K562 (cell line): Measurements from ENCODE around the gene TRAF3IP3. TPM values are rescaled to one million over a fixed set of nuclear protein-coding genes. Genes with fewer than 3 reads are reported as not detected.
A peak's percentile ranks its signal among the peaks of the same experiment; 100 is the strongest.

Experiments used
- CREB1 ChIP-seq, 2 experiments: sonication (generic) in 1 of 2; formaldehyde crosslinking in 1 of 2; IDR thresholded peaks; 2 replicates each; pipeline versions ENCODE4 v1.6.1 to v1.8.0; 2012 to 2022; ENCODE audit warnings: inconsistent platforms in 1 of 2, mild to moderate bottlenecking in 1 of 2, missing genetic modification reagents in 1 of 2, moderate library complexity in 1 of 2
- GTF2A2 ChIP-seq: IDR thresholded peaks from 2 replicates; pipeline ENCODE4 v1.6.1; 2016; ENCODE audit warnings: mild to moderate bottlenecking, missing genetic modification characterization, missing compliant biosample characterization
- L3MBTL2 ChIP-seq: fragments of 450-650 bp; IDR thresholded peaks from 2 replicates; pipeline ENCODE4 v1.6.1; 2016; ENCODE audit warnings: mild to moderate bottlenecking, moderate library complexity
- MEIS2 ChIP-seq: fragments of 450-650 bp; IDR thresholded peaks from 2 replicates; pipeline ENCODE4 v1.6.1; 2014; ENCODE audit warnings: mild to moderate bottlenecking; ENCODE audit not compliant: partially characterized antibody
- MIER1 ChIP-seq: fragments of 450-650 bp; IDR thresholded peaks from 2 replicates; pipeline ENCODE4 v1.6.1; 2016; ENCODE audit warnings: antibody characterized with exemption, mild to moderate bottlenecking, low read depth
- MTF1 ChIP-seq: fragments of 250-450 bp; sonication (Bioruptor Pico); IDR thresholded peaks from 2 replicates; pipeline ENCODE4 v1.9.0; 2021; ENCODE audit warnings: moderate library complexity, mild to moderate bottlenecking, inconsistent platforms, borderline replicate concordance
- NONO ChIP-seq, 2 experiments: fragments of 200-400 bp in 1 of 2; fragments of 450-650 bp in 1 of 2; formaldehyde crosslinking in 1 of 2; IDR thresholded peaks; 2 replicates each; pipeline ENCODE4 v1.6.1; 2017; ENCODE audit warnings: low read depth in 2 of 2, mild to moderate bottlenecking in 2 of 2, moderate library complexity in 2 of 2, low read length in 1 of 2
- PTTG1 ChIP-seq: fragments of 450-650 bp; IDR thresholded peaks from 2 replicates; pipeline ENCODE4 v1.6.1; 2016; ENCODE audit warnings: low read depth, mild to moderate bottlenecking, missing genetic modification characterization, missing compliant biosample characterization
- SMARCA5 ChIP-seq: fragments of 450-650 bp; IDR thresholded peaks from 2 replicates; pipeline ENCODE4 v1.6.1; 2016
- STAT6 ChIP-seq: sonication (generic); formaldehyde crosslinking; IDR thresholded peaks from 2 replicates; pipeline ENCODE4 v1.8.1; 2023; ENCODE audit warnings: mild to moderate bottlenecking, missing genetic modification reagents
- SUPT5H ChIP-seq: fragments of 450-650 bp; IDR thresholded peaks from 2 replicates; pipeline ENCODE4 v1.6.1; 2016
- TCF7L2 ChIP-seq: fragments of 150-350 bp; IDR thresholded peaks from 2 replicates; pipeline ENCODE4 v1.6.1; 2016; ENCODE audit warnings: low read depth, mild to moderate bottlenecking, low read length, moderate library complexity
- TRIM28 ChIP-seq: fragments of 450-650 bp; IDR thresholded peaks from 2 replicates; pipeline ENCODE4 v1.6.1; 2017
- ZNF224 ChIP-seq: sonication (generic); formaldehyde crosslinking; IDR thresholded peaks from 2 replicates; pipeline ENCODE4 v1.8.0; 2022; ENCODE audit warnings: mild to moderate bottlenecking, missing genetic modification reagents
- polyA plus RNA-seq, 8 experiments: library from polyadenylated mRNA; depleted of rRNA in 4 of 8; stranded (reverse) in 5 of 8; unstranded in 3 of 8; fragments of >200 nt; fragmentation: Nextera tagmentation in 2 of 8; fragmentation: Illumina TruSeq in 1 of 8; extraction: Ambion mirVana in 2 of 8; extraction: Trizol in 1 of 8; gene quantifications; 2 replicates each; pipeline versions ENCODE4 v1.2.1 to v1.2.3, GENCODE V29; 2011 to 2014; ENCODE audit warnings: inconsistent platforms in 1 of 8, missing spikeins in 1 of 8
- total RNA-seq, 7 experiments: library from RNA; depleted of rRNA in 6 of 7; stranded (reverse); fragments of >200 nt in 6 of 7; fragmentation: Illumina TruSeq in 2 of 7; extraction: Trizol in 2 of 7; gene quantifications; 2 replicates each; pipeline versions ENCODE4 v1.2.1 to v1.2.3, GENCODE V29; 2011 to 2021; ENCODE audit warnings: low replicate concordance in 1 of 7
- TF ChIP-seq, protein P1 (sequence below): sonication (generic); formaldehyde crosslinking; IDR thresholded peaks from 2 replicates; pipeline ENCODE4 v1.8.1; 2023; ENCODE audit warnings: missing genetic modification reagents, mild to moderate bottlenecking, borderline replicate concordance
- TF ChIP-seq, protein P2 (sequence below): fragments of 250-450 bp; sonication (Bioruptor Pico); IDR thresholded peaks from 2 replicates; pipeline ENCODE4 v1.5.0; 2021
- TF ChIP-seq, protein P3 (sequence below): sonication (generic); formaldehyde crosslinking; IDR thresholded peaks from 2 replicates; pipeline ENCODE4 v1.9.0; 2022; ENCODE audit warnings: mild to moderate bottlenecking, missing genetic modification reagents

TRAF3IP3 gene
- total and polyA plus RNA-seq, 9 of the 15 experiments (the other 6 are each of a cell fraction or from before 2014, with no cell fraction given), result 0.06 to 1.1 (median 0.31) TPM

DNA sequence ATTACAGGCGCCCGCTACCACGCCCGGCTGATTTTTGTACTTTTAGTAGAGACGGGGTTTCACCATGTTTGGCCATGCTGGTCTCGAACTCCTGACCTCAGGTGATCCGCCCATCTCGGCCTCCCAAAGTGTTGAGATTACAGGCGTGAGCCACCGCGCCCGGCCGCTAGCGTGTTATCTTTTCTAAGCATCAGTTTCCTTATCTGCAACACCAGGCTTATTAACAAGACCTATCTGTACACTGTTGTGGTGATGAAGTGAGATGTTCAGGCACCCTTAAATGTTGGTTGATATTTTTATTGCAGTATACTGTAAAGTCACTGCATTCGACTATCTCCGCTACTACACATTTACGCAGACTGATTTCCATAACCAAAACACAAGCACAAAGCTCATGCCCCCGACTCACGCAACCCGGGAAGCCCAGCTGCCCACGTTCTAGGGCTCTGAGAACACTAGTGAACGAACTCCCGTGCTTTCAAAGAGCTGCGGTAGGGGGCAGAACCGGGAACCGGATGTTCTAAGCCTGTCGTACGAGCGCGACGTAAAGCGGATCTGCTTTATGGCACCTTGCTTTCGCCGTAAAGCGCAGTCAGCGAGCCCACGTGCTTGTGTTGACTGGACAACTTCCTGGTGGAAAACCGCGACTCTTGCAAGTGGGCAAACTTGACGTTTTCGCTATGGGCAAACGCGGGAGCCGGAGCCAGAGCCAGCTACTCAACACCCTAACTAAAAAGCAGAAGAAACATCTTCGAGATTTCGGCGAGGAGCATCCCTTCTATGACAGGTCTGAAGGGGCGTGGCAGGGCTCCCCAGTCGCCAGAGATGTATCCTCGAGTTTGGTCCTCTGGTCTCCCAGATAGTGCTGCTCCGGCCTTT, 71.8 kb downstream of the TRAF3IP3 start, which contains the start of gene UTP25 (continued):
- no peak for TF ChIP-seq MTF1 (CRISPR knock-in tag)
- TF ChIP-seq, protein P1, sequence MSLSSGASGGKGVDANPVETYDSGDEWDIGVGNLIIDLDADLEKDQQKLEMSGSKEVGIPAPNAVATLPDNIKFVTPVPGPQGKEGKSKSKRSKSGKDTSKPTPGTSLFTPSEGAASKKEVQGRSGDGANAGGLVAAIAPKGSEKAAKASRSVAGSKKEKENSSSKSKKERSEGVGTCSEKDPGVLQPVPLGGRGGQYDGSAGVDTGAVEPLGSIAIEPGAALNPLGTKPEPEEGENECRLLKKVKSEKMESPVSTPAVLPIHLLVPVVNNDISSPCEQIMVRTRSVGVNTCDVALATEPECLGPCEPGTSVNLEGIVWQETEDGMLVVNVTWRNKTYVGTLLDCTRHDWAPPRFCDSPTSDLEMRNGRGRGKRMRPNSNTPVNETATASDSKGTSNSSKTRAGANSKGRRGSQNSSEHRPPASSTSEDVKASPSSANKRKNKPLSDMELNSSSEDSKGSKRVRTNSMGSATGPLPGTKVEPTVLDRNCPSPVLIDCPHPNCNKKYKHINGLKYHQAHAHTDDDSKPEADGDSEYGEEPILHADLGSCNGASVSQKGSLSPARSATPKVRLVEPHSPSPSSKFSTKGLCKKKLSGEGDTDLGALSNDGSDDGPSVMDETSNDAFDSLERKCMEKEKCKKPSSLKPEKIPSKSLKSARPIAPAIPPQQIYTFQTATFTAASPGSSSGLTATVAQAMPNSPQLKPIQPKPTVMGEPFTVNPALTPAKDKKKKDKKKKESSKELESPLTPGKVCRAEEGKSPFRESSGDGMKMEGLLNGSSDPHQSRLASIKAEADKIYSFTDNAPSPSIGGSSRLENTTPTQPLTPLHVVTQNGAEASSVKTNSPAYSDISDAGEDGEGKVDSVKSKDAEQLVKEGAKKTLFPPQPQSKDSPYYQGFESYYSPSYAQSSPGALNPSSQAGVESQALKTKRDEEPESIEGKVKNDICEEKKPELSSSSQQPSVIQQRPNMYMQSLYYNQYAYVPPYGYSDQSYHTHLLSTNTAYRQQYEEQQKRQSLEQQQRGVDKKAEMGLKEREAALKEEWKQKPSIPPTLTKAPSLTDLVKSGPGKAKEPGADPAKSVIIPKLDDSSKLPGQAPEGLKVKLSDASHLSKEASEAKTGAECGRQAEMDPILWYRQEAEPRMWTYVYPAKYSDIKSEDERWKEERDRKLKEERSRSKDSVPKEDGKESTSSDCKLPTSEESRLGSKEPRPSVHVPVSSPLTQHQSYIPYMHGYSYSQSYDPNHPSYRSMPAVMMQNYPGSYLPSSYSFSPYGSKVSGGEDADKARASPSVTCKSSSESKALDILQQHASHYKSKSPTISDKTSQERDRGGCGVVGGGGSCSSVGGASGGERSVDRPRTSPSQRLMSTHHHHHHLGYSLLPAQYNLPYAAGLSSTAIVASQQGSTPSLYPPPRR (CRISPR knock-in tag), result no peak
- peak; percentile 78 for TF ChIP-seq SUPT5H
- no peak for TF ChIP-seq PTTG1
- TF ChIP-seq, protein P2, sequence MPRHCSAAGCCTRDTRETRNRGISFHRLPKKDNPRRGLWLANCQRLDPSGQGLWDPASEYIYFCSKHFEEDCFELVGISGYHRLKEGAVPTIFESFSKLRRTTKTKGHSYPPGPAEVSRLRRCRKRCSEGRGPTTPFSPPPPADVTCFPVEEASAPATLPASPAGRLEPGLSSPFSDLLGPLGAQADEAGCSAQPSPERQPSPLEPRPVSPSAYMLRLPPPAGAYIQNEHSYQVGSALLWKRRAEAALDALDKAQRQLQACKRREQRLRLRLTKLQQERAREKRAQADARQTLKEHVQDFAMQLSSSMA, result no peak
- TF ChIP-seq TCF7L2, result no peak
- TF ChIP-seq NONO (IDR thresholded peaks at IDR 0.05; ENCODE audit: low read depth in 2 of 2, low read length in 1 of 2), result no peak
- TF ChIP-seq L3MBTL2, result peak; percentile 90
- TF ChIP-seq MIER1, result peak; percentile 65; the same call in 1 of the 2 replicates
- TF ChIP-seq, protein P3, sequence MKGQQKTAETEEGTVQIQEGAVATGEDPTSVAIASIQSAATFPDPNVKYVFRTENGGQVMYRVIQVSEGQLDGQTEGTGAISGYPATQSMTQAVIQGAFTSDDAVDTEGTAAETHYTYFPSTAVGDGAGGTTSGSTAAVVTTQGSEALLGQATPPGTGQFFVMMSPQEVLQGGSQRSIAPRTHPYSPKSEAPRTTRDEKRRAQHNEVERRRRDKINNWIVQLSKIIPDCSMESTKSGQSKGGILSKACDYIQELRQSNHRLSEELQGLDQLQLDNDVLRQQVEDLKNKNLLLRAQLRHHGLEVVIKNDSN (CRISPR knock-in tag), result peak; percentile 91
- peak; percentile 61; the same call in 1 of the 2 replicates for TF ChIP-seq TRIM28
- TF ChIP-seq CREB1 (IDR thresholded peaks at IDR 0.05), result peak; percentile 83
- no peak for TF ChIP-seq CREB1 (CRISPR knock-in tag; IDR thresholded peaks at IDR 0.05)
- peak; percentile 94 for TF ChIP-seq SMARCA5
- TF ChIP-seq MEIS2, result no peak
- TF ChIP-seq GTF2A2 (tag), result no peak
- TF ChIP-seq STAT6 (CRISPR knock-in tag), result peak; percentile 71; the same call in 1 of the 2 replicates
- no peak for TF ChIP-seq ZNF224 (CRISPR knock-in tag)
